ENCODE data around the gene ENTHD1.
"Not testable (repeated sequence)": the region's sequence is repeated elsewhere in the genome, so short reads cannot be mapped to it uniquely, and the experiment has no call there.

ENTHD1 gene

DNA sequence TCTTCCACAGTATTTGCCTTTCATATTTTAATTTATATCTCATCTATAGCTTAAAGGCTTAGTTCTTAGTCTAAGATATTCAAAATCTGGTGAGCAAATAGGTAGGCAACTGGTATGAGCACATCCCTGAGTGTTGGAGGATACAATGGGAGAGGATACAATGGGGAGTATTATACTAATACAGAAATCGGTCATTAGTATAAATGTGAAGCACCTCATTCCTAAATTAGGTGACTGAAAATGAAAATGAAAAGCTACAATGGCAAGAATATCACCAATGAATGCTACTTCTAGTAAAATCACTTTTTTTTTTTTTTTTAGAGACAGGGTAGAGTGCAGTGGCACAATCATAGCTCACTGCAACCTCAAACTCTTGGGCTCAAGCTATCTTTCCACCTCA is 21.0 kb downstream of the ENTHD1 start:
- TF ChIP-seq, protein P1, sequence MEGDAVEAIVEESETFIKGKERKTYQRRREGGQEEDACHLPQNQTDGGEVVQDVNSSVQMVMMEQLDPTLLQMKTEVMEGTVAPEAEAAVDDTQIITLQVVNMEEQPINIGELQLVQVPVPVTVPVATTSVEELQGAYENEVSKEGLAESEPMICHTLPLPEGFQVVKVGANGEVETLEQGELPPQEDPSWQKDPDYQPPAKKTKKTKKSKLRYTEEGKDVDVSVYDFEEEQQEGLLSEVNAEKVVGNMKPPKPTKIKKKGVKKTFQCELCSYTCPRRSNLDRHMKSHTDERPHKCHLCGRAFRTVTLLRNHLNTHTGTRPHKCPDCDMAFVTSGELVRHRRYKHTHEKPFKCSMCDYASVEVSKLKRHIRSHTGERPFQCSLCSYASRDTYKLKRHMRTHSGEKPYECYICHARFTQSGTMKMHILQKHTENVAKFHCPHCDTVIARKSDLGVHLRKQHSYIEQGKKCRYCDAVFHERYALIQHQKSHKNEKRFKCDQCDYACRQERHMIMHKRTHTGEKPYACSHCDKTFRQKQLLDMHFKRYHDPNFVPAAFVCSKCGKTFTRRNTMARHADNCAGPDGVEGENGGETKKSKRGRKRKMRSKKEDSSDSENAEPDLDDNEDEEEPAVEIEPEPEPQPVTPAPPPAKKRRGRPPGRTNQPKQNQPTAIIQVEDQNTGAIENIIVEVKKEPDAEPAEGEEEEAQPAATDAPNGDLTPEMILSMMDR (IDR thresholded peaks at IDR 0.05; ENCODE audit: insufficient read depth, low read depth, low read length, missing control alignments) = no peak
- DNase-seq (ENCODE audit: low read depth) = peak; percentile 41
- no peak overlapping the region for H3K4me3 ChIP-seq (ENCODE audit: low read depth, low read length)

DNA sequence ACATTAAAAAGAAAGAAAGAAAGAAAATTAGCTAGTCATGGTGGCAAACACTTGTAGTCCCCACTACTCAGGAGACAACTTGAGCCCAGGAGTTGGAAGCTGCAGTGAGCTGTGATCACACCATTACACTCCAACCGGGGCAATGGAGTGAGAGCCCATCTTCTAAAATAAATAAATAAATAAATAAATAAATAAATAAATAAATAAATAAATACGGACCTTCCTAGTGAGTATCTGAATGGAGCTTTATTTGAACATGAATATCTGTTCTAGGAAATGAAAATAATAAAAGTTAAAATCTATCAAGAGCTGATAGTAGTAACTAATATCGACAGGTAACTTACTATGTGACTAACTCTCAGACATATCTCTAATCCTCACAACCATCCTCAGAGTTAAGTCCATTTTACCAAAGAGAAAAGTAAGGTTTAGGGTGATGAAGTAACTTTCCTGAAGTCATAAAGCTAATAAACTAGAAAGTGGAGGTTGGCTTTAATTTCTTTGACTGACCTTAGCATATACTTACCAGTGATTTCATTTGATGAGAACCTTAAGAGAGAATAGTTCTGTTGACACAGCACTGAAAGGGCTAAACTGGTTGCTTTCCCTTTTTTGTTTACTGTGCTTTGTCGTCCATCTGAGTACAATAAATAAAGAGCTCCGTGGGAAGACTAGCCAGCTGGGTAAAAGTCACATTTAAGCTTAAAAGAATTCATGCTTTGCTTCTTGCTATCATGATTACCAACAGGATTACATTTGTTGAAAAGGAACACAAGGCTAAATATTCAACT is 22.4 kb downstream of the ENTHD1 start:
- no peak overlapping the region for H3K4me3 ChIP-seq (ENCODE audit: low read depth, low read length)
- no peak for DNase-seq (ENCODE audit: low read depth)
- TF ChIP-seq, protein P1 (IDR thresholded peaks at IDR 0.05; ENCODE audit: insufficient read depth, low read depth, low read length, missing control alignments) = no peak

DNA sequence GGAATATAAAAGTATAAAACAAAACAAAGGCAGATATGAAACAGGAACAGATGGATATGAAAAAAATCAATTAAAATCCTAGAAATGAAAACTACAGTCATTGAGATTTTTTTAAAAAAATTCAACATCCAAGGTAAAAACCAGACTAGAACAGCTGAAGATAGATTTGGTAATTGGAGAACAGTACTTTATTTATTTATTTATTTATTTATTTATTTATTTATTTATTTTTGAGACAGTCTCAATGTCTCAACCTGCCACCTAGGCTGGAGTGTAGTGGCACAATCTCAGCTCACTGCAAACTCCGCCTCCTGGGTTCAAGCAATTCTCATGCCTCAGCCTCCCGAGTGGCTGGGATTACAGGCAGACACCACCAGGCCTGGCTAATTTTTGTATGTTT is 23.8 kb downstream of the ENTHD1 start:
- H3K4me3 ChIP-seq (ENCODE audit: low read depth, low read length); DNase-seq (ENCODE audit: low read depth): not testable (repeated sequence)

DNA sequence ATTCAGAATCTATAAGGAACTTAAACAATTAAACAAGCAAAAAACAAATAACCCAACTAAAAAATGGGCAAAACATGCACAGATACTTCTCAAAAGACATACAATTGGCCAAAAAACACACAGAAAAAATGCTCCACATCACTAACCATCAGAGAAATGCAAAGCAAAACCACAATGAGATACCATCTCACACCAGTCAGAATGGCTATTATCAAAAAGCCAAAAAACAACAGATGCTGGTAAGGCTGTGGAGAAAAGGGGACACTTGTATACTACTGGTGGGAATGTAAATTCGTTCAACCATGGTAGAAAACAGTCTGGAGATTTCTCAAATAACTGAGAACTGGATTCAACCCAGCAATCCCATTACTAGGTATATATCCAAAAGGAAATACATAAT is 24.8 kb downstream of the ENTHD1 start:
- no peak overlapping the region for H3K4me3 ChIP-seq (ENCODE audit: low read depth, low read length)
- peak; percentile 30 for DNase-seq (ENCODE audit: low read depth)
- TF ChIP-seq, protein P1 (IDR thresholded peaks at IDR 0.05; ENCODE audit: insufficient read depth, low read depth, low read length, missing control alignments) = no peak

DNA sequence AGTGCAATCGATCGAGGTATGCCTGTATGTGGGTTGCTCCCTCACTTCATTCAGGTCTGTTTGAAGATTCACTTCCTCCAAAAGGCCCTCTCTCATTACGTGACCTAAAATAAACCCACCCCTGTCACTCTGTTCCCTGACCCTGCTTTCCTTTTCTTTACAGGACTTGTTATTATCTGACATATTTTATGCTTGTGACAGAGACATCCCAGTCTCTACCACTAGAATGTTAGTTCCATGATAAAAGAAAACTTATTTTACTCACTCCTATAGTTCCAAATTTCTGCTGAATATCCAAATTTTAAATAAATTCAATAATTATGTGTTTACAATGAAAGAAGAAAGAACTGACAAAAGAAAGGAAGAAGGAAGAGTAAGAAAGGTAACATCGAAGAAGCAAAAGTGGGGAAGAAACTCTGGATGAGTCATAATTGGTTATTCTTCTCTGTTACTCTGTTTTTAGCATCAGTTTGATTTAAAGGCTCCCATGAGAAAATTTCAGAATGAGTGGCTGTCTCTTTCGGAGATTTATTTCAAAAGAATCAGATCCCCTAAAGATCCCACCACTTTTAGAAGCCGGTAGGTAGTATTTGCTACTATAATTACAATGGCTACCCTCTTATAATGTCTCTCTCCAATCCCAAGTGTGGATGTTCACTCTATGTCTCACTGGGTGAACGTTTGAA is 33.5 kb downstream of the ENTHD1 start:
- peak; percentile 78 for DNase-seq (ENCODE audit: low read depth)
- peak overlapping the region; percentile 2; the same call in 1 of the 2 replicates for H3K4me3 ChIP-seq (ENCODE audit: low read depth, low read length)
- TF ChIP-seq, protein P1 (IDR thresholded peaks at IDR 0.05; ENCODE audit: insufficient read depth, low read depth, low read length, missing control alignments) = no peak

DNA sequence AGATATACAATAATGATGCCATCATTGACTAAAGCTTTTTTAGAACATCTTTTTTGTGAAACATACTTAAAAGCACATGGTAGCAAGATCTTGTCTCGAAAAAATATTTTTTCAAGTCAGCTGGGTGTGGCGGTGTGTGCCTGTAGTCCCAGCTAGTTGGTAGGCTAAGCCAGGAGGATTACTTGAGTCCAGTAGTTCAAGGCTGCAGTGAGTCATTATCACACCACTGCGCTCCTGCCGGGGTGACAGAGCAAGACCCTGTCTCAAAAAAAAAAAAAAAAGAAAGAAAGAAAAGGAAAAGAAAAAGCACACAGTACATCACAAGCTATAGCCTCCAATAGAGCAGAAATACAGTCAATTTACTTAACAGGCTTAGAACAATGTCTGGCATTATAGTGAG is 37.0 kb downstream of the ENTHD1 start:
- TF ChIP-seq, protein P1 (IDR thresholded peaks at IDR 0.05; ENCODE audit: insufficient read depth, low read depth, low read length, missing control alignments) = no peak
- DNase-seq (ENCODE audit: low read depth) = no peak
- H3K4me3 ChIP-seq (ENCODE audit: low read depth, low read length) = no peak overlapping the region

DNA sequence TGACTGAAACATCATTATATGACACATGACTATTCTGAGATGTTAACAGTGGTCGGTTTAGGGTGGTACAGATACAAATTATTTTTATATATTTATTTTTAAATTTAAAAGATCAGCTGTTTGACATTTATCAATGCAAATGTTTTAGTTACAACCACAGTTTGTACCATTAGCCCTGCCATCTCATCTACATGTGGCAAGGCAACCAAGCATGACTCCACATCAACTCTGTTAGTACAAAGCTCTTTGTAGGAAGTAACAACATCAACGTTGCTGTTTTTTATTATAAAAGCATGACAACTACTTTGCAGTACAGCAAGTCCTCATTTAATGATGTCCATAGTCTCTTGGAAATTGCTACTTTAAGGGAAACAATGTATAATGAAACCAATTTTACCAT is 40.8 kb downstream of the ENTHD1 start:
- H3K4me3 ChIP-seq (ENCODE audit: low read depth, low read length) = no peak overlapping the region
- TF ChIP-seq, protein P1 (IDR thresholded peaks at IDR 0.05; ENCODE audit: insufficient read depth, low read depth, low read length, missing control alignments) = no peak
- no peak for DNase-seq (ENCODE audit: low read depth)
